Activated CD8-positive, alpha-beta memory T cell treated with anti-CD3 and anti-CD28 coated beads for 36 hours (primary cell): ENCODE data around the gene HYLS1. TPM values are rescaled to one million over a fixed set of nuclear protein-coding genes. Genes with fewer than 3 reads are reported as not detected.
"Not testable (repeated sequence)": the region's sequence is repeated elsewhere in the genome, so short reads cannot be mapped to it uniquely, and the experiment has no call there.

Experiments used
- CTCF ChIA-PET: fragments of 350-600 bp; sonication (Branson Sonifier 250); formaldehyde crosslinking; loops from one replicate; lab custom pipeline; 2021; ENCODE audit warnings: antibody characterized with exemption; lab: Charles Lee
- POLR2A ChIA-PET: fragments of 350-600 bp; sonication (Branson Sonifier 250); formaldehyde crosslinking; loops from one replicate; lab custom pipeline; 2021; ENCODE audit warnings: antibody characterized with exemption; lab: Charles Lee
- total RNA-seq, 2 experiments: library from RNA; stranded (reverse); gene quantifications; one replicate each; pipeline ENCODE4 v1.2.3, GENCODE V29; 2021

The HYLS1 gene
- total RNA-seq, 2 experiments from 2014 or later = 5.2 to 5.7 TPM

- CTCF ChIA-PET = interaction anchor here (1.2 to 1.9 kb wide), 3 partner anchors 11 to 15 kb away, joined by 3 to 7 read pairs (median 5); partner anchors contain the start of gene HYLS1
Observed at GRCh38 chr11:125902277-125902926, 14.9 kb downstream of the HYLS1 start.

GRCh38 chr11:125902927-125903710 lies 15.7 kb downstream of the HYLS1 start, which contains the start of gene PUS3:
Gene PUS3 (minus strand): TSS chr11:125903206. CDS start chr11:125896284, 6,922 bp downstream.
- ChIA-PET CTCF (interaction anchor here (1.2 to 1.9 kb wide), 4 partner anchors 10 to 18 kb away, joined by 3 to 7 read pairs (median 4); partner anchors contain the start of gene HYLS1), POLR2A (interaction anchor here (0.7 to 2.3 kb wide), 5 partner anchors 16 to 333 kb away, joined by 3 to 30 read pairs (median 5); partner anchors contain the start of genes HYLS1, RPUSD4 and STT3A)

More at GRCh38 chr11:125902277-125902926, 14.9 kb downstream of the HYLS1 start:
- POLR2A ChIA-PET = interaction anchor here (1.2 to 2.3 kb wide), 2 partner anchors 15 to 332 kb away, joined by 5 to 30 read pairs; partner anchors contain the start of gene HYLS1

GRCh38 chr11:125903711-125904659 lies 16.5 kb downstream of the HYLS1 start, which contains the start of gene DDX25:
Gene DDX25 (plus strand): TSS chr11:125904508. CDS start chr11:125904518, 10 bp downstream.
- ChIA-PET POLR2A (interaction anchor here (0.7 to 2.3 kb wide), 4 partner anchors 17 to 311 kb away, joined by 3 to 30 read pairs (median 4); partner anchors contain the start of genes HYLS1, RPUSD4 and STT3A), CTCF (interaction anchor here (1.2 to 1.9 kb wide), 4 partner anchors 9 to 19 kb away, joined by 3 to 7 read pairs (median 5); partner anchors contain the start of gene HYLS1)

DNA sequence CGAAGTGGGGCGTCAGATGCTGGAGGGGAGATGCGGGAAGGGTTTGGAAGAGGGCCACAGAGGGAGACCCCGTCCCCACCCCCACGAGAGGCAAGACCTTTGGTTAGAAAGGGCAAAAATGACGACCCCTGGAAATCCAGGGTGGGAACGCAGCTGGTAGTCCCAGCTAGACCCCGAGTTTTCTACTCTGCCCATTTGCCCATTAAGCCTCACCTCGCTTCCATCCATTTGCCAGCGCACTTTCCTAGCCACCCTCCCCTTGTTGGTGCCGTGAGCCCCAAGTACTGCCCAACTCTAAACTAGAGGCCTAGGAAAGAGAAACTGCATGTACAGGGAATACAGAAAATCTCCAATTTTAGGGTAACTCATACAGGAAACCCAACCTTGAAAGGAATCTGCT lies 17.2 kb downstream of the HYLS1 start:
- CTCF ChIA-PET = interaction anchor here (1.2 to 1.9 kb wide), 3 partner anchors 9 to 19 kb away, joined by 3 to 5 read pairs (median 5); partner anchors contain the start of gene HYLS1
- POLR2A ChIA-PET = interaction anchor here (2.3 kb wide), 1 partner anchor 17 kb away, joined by 30 read pairs; the partner anchor contains the start of gene HYLS1

- ChIA-PET POLR2A (no interaction called here), CTCF (no interaction called here)
Observed at GRCh38 chr11:125910226-125910849, 22.9 kb downstream of the HYLS1 start.

GRCh38 chr11:125914601-125915000 lies 27.1 kb downstream of the HYLS1 start:
- CTCF ChIA-PET = not testable (repeated sequence)

DNA sequence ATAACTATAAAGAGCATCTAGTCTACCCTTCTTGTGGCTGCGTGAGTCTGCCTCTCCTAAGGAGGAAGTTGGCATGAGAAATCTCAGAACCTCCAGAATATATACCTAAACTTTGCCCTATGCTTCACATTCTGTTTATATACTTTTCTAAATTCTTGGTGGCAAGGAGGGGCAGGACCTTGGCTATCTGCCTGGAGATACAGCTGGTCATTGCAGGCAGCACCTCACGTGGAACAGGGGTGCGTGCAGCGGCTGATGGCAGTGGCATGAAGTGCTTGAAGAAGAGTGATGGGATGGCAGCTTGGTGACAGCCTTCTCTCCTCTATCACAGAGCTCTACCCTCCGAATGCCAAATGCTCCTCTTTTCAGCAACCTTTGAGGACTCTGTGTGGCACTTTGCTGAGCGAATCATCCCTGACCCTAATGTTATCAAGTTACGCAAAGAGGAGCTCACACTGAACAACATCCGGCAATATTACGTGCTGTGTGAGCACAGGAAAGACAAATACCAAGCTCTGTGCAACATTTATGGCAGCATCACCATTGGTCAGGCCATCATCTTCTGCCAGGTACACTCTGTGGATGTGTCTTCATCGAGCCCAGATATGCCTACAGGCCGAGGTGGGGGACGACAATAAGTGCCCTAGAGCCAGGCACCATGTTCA lies 29.3 kb downstream of the HYLS1 start:
- ChIA-PET POLR2A (no interaction called here), CTCF (no interaction called here)

More at GRCh38 chr11:125914601-125915000, 27.1 kb downstream of the HYLS1 start:
- POLR2A ChIA-PET = not testable (repeated sequence)

GRCh38 chr11:125918140-125918840 lies 30.8 kb downstream of the HYLS1 start:
- CTCF ChIA-PET = no interaction called here
- POLR2A ChIA-PET = no interaction called here

DNA sequence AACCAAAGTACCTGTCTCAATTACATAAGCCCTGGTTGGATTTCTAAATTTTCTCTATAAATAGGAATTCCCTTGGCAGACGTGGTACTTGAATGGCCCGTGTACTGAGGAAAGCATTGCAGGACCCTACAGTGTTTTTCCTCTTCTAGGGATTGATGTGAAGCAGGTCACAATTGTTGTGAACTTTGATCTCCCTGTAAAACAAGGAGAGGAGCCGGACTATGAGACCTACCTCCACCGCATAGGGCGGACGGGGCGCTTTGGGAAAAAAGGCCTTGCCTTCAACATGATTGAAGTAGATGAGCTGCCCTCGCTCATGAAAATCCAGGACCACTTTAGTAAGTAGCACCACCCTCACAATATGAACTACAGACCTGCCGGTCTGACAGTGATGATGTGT lies 33.6 kb downstream of the HYLS1 start:
- CTCF ChIA-PET = interaction anchor here (1.0 kb wide), 1 partner anchor 273 kb away, joined by 4 read pairs; no protein-coding TSS in a partner anchor

GRCh38 chr11:125922156-125922555 lies 34.7 kb downstream of the HYLS1 start:
- ChIA-PET CTCF (no interaction called here), POLR2A (no interaction called here)

More for the DNA sequence above, 33.6 kb downstream of the HYLS1 start:
- POLR2A ChIA-PET = no interaction called here

- ChIA-PET CTCF (interaction anchor here (0.6 to 1.0 kb wide), 4 partner anchors 10 to 289 kb away, joined by 3 to 4 read pairs (median 3); partner anchors contain the start of gene VSIG10L2), POLR2A (no interaction called here)
Observed at GRCh38 chr11:125923012-125923579, 35.6 kb downstream of the HYLS1 start.

GRCh38 chr11:125923633-125924032 lies 36.2 kb downstream of the HYLS1 start:
- POLR2A ChIA-PET = no interaction called here
- CTCF ChIA-PET = interaction anchor here (1.0 kb wide), 1 partner anchor 270 kb away, joined by 3 read pairs; no protein-coding TSS in a partner anchor

DNA sequence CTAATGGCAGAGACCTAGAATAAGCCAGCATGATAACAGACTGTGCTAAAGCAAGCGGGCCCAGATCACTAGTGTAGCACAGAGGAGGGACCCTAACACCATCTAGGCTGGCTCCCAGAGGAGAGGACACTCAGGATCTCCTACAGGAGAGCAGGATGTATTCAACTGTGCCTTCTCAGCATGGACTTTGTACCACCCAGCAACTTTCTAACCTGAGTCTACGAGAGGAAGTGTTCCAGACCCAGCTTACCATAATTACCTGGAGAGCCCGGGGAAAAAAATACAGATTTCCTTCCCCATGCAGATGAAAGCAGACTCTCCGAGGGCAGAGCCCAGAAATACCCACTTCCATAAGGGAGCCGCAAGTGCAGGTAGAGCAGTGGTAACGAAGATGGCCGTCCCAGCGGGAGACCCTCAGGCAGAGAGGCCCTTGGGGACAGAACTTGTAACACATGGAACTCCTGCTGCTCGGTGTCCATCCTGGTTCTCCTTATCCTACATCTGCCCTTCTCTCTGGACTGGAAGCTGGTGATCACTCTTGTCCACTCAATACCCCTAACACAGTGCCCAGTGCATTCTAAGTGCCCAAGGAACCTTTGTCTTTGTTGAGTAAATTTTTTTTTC lies 37.0 kb downstream of the HYLS1 start:
- ChIA-PET CTCF (interaction anchor here (1.1 kb wide), 1 partner anchor 269 kb away, joined by 4 read pairs; no protein-coding TSS in a partner anchor), POLR2A (no interaction called here)

- CTCF ChIA-PET = interaction anchor here (1.1 kb wide), 1 partner anchor 268 kb away, joined by 4 read pairs; no protein-coding TSS in a partner anchor
Observed at GRCh38 chr11:125925247-125925740, 37.8 kb downstream of the HYLS1 start.

GRCh38 chr11:125925804-125926203 lies 38.3 kb downstream of the HYLS1 start:
- CTCF ChIA-PET = interaction anchor here (1.1 kb wide), 1 partner anchor 268 kb away, joined by 4 read pairs; no protein-coding TSS in a partner anchor
- POLR2A ChIA-PET = no interaction called here

More at GRCh38 chr11:125925247-125925740, 37.8 kb downstream of the HYLS1 start:
- POLR2A ChIA-PET = no interaction called here
